Measurements from ENCODE around the gene PDZRN3. TPM values are rescaled to one million over a fixed set of nuclear protein-coding genes. Genes with fewer than 3 reads are reported as not detected.

The PDZRN3 gene
- total RNA-seq, 1 experiment from 2014 or later = not detected

DNA sequence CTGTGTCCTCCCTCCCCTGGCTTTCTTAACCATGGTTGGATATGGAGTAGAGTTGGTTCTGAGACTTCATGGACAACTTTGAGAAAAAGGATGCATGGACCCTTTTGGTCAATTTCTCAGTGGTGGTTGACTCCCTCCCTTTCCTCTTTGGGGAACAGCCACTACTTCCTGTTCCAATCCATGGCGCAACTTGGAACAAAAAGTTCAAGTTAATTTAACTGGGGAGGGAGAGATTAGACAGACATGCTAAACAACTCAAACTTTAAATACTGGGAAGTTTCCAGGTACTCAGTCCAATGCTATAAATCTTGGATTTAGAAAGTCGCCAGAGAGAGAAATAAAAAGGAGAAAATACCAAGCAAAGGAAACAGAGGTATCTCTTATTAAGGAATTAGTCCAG lies 202.2 kb downstream of the PDZRN3 start:
- CTCF ChIA-PET = no interaction called here

DNA sequence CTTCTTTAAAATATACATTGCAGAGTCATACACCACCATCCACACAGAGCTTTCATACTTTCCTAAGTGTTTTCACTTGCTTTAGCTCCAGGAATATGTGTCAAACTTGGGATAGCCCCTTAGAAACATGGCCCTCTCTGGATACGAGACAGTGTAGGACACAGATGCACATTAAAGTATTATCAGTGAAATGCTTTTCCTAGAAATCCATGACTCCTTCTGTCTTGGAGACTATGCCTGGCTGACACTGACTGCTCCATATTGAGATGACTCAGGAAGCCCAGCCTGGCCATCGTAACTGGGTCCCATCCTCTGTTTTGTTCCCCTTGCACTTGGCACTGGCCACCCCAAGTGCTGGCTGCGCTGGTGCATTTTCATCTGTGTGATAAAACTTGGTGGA lies 204.8 kb downstream of the PDZRN3 start:
- no peak overlapping the region for H3K4me3 ChIP-seq
- intact Hi-C loops (cut with micrococcal nuclease; ENCODE audit: unreplicated experiment) = no loop called here
- no peak for TF ChIP-seq EZH2 (IDR thresholded peaks at IDR 0.05; ENCODE audit: low read depth)
- TF ChIP-seq, protein P1, sequence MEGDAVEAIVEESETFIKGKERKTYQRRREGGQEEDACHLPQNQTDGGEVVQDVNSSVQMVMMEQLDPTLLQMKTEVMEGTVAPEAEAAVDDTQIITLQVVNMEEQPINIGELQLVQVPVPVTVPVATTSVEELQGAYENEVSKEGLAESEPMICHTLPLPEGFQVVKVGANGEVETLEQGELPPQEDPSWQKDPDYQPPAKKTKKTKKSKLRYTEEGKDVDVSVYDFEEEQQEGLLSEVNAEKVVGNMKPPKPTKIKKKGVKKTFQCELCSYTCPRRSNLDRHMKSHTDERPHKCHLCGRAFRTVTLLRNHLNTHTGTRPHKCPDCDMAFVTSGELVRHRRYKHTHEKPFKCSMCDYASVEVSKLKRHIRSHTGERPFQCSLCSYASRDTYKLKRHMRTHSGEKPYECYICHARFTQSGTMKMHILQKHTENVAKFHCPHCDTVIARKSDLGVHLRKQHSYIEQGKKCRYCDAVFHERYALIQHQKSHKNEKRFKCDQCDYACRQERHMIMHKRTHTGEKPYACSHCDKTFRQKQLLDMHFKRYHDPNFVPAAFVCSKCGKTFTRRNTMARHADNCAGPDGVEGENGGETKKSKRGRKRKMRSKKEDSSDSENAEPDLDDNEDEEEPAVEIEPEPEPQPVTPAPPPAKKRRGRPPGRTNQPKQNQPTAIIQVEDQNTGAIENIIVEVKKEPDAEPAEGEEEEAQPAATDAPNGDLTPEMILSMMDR (conservative IDR thresholded peaks at IDR 0.05) = no peak
- no peaks in the 10 kb centered on the region for H3F3A ChIP-seq (ENCODE audit: insufficient read depth, low read depth)
- DNase-seq = no peak
- no peak overlapping the region for H2AFZ ChIP-seq
- H3K4me1 ChIP-seq (replicated peaks; ENCODE audit: insufficient read depth) = no peaks in the 10 kb centered on the region
- H3K36me3 ChIP-seq (ENCODE audit: low read depth) = no peaks in the 10 kb centered on the region
- H3K79me2 ChIP-seq (ENCODE audit: low read depth) = no peaks in the 10 kb centered on the region
- H3K4me2 ChIP-seq = no peak overlapping the region
- H3K9me2 ChIP-seq (ENCODE audit: insufficient read depth) = no peaks in the 10 kb centered on the region
- no peaks in the 10 kb centered on the region for H3K9me3 ChIP-seq (ENCODE audit: insufficient read depth, low read depth)
- H3K27me3 ChIP-seq (ENCODE audit: insufficient read depth, low read depth) = no peaks in the 10 kb centered on the region
- no peak overlapping the region for H3K27ac ChIP-seq
- H4K20me1 ChIP-seq (ENCODE audit: insufficient read depth) = no peaks in the 10 kb centered on the region
- no TSS peak for BruUV-seq (replicated peaks)
- ChIA-PET CTCF (no interaction called here), POLR2A (ENCODE audit: unreplicated experiment) (no interaction called here)

More for the DNA sequence above, 202.2 kb downstream of the PDZRN3 start:
- no peak overlapping the region for H2AFZ ChIP-seq
- BruUV-seq (replicated peaks) = no TSS peak
- no peak overlapping the region for H3K4me3 ChIP-seq
- no peaks in the 10 kb centered on the region for H3K9me3 ChIP-seq (ENCODE audit: insufficient read depth, low read depth)
- no peak for DNase-seq
- H3K27ac ChIP-seq = no peak overlapping the region
- no peak for TF ChIP-seq EZH2 (IDR thresholded peaks at IDR 0.05; ENCODE audit: low read depth)
- TF ChIP-seq, protein P1 (conservative IDR thresholded peaks at IDR 0.05) = no peak
- no peak overlapping the region for H3K4me2 ChIP-seq
- no peaks in the 10 kb centered on the region for H3K79me2 ChIP-seq (ENCODE audit: low read depth)
- no peaks in the 10 kb centered on the region for H3F3A ChIP-seq (ENCODE audit: insufficient read depth, low read depth)
- intact Hi-C loops (cut with micrococcal nuclease; ENCODE audit: unreplicated experiment) = no loop called here
- no peaks in the 10 kb centered on the region for H3K9me2 ChIP-seq (ENCODE audit: insufficient read depth)
- no peaks in the 10 kb centered on the region for H3K27me3 ChIP-seq (ENCODE audit: insufficient read depth, low read depth)
- no peaks in the 10 kb centered on the region for H3K36me3 ChIP-seq (ENCODE audit: low read depth)
- no peaks in the 10 kb centered on the region for H3K4me1 ChIP-seq (replicated peaks; ENCODE audit: insufficient read depth)
- H4K20me1 ChIP-seq (ENCODE audit: insufficient read depth) = no peaks in the 10 kb centered on the region
- POLR2A ChIA-PET (ENCODE audit: unreplicated experiment) = no interaction called here

DNA sequence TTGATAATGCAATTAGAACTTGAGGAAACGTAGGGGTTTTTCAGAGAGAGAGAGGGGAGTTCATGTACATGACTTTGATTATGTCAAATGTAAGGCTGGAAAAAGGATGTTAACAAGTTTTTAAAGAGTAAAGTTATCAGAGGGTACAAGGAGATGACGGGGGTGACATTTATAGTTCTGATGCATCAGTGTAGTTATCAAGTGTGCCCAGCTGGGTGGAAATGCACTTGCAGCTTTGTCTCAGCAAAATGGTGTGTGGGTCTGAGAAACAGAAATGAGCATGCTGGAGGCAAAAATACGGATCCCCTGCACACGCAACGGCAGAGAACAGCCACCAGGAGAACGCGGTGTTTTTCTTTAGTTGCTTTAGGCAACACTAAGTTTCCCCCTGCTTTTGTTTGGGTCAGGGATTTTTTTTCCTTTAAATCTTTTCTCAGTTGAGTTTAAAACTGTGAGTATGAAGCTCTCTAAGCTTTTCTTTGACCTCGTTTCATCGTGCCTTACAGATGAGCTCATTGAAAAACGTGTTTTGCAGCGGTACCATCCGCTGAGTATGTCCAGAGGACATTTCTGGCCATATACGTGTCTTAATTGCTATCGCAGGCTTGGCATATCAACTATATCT lies 205.4 kb downstream of the PDZRN3 start:
- no peak overlapping the region for H3K4me2 ChIP-seq
- H3K36me3 ChIP-seq (ENCODE audit: low read depth) = no peaks in the 10 kb centered on the region
- no peak overlapping the region for H3K27ac ChIP-seq

More for the DNA sequence above, 205.4 kb downstream of the PDZRN3 start:
- Histone ChIP-seq H3K9me2 (ENCODE audit: insufficient read depth) (no peaks in the 10 kb centered on the region), H3F3A (ENCODE audit: insufficient read depth, low read depth) (no peaks in the 10 kb centered on the region), H3K9me3 (ENCODE audit: insufficient read depth, low read depth) (no peaks in the 10 kb centered on the region), H2AFZ (no peak overlapping the region), H3K4me3 (no peak overlapping the region), H3K4me1 (replicated peaks; ENCODE audit: insufficient read depth) (no peaks in the 10 kb centered on the region), H3K27me3 (ENCODE audit: insufficient read depth, low read depth) (no peaks in the 10 kb centered on the region), H4K20me1 (ENCODE audit: insufficient read depth) (no peaks in the 10 kb centered on the region), H3K79me2 (ENCODE audit: low read depth) (no peaks in the 10 kb centered on the region)
- POLR2A ChIA-PET (ENCODE audit: unreplicated experiment) = no interaction called here
- TF ChIP-seq, protein P1 (conservative IDR thresholded peaks at IDR 0.05) = no peak
- TF ChIP-seq EZH2 (IDR thresholded peaks at IDR 0.05; ENCODE audit: low read depth) = no peak
- intact Hi-C loops (cut with micrococcal nuclease; ENCODE audit: unreplicated experiment) = no loop called here
- CTCF ChIA-PET = no interaction called here
- BruUV-seq (replicated peaks) = no TSS peak
- no peak for DNase-seq

Measured in PC-9 (cell line).